Limb (tissue), 2 donors: ENCODE measurements around the gene DBN1.

ENCODE experiments used
- DNase-seq, 2 donors: peaks; one replicate each; pipeline ENCODE4 v3.0.0-alpha.2; 2016; ENCODE audit errors: extremely low spot score in 2 of 2

The DBN1 gene

GRCh38 chr5:177456976-177457851 is 16.2 kb downstream of the DBN1 start:
- DNase-seq = peak; percentile 83 to 88

GRCh38 chr5:177456591-177456964 is 16.9 kb downstream of the DBN1 start:
- DNase-seq = no peak

- peak; percentile 84 to 97 for DNase-seq
Observed at GRCh38 chr5:177455661-177456590, 17.5 kb downstream of the DBN1 start.

- peak; percentile 55 to 92 for DNase-seq
Observed at GRCh38 chr5:177455036-177455660, 18.3 kb downstream of the DBN1 start.

- peak; percentile 86 to 97 for DNase-seq
Observed at GRCh38 chr5:177454397-177455035, 18.9 kb downstream of the DBN1 start.

GRCh38 chr5:177453852-177454396 is 19.5 kb downstream of the DBN1 start:
- no peak for DNase-seq

- DNase-seq = no peak
Observed at GRCh38 chr5:177452688-177453638, 20.5 kb downstream of the DBN1 start.

GRCh38 chr5:177450667-177451424 is 22.6 kb downstream of the DBN1 start:
- DNase-seq = no peak

GRCh38 chr5:177449140-177450061 is 24.0 kb downstream of the DBN1 start:
- no peak for DNase-seq

GRCh38 chr5:177448244-177448950 is 25.0 kb downstream of the DBN1 start:
- DNase-seq = no peak

GRCh38 chr5:177447611-177448243 is 25.7 kb downstream of the DBN1 start:
- DNase-seq = no peak

GRCh38 chr5:177447066-177447610 is 26.3 kb downstream of the DBN1 start:
- DNase-seq = peak in 1 of 2 donors; percentile 86

- peak; percentile 67 to 86 for DNase-seq
Observed at GRCh38 chr5:177446200-177447065, 27.0 kb downstream of the DBN1 start, which contains the start of gene PRR7. TSS of gene PRR7 (plus strand) at chr5:177446814. CDS start at chr5:177455068, 8,254 bp downstream.

GRCh38 chr5:177445917-177446199 is 27.6 kb downstream of the DBN1 start:
- DNase-seq = no peak

- DNase-seq = no peak
Observed at GRCh38 chr5:177445052-177445916, 28.1 kb downstream of the DBN1 start.
